ENCODE data around the gene YWHAG. TPM values are rescaled to one million over a fixed set of nuclear protein-coding genes. Genes with fewer than 3 reads are reported as not detected.

The YWHAG gene
- polyA plus RNA-seq, 2 donors: 35.2 to 53.3 TPM

DNA sequence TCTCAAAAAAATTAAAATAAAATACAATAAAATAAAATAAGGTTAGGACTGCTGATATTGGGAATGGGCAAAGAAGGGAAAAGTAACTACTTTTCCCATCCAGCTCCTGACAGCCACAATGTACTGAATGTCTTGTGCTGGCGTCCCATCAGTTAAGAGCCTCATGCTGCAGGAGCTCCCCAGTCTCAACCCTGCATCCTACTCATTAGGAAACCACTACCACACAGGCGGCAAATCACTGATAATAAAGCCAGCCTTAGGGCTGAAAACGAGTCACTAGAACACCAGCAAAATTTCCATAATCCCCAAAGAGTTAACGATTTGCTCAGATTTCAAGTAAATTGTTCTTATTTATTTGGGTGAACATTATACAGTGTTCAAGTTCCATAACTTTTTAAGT, 4.3 kb downstream of the YWHAG start:
- Histone ChIP-seq H3K27ac (ENCODE audit: low read depth in 2 of 2, low read length in 1 of 2) (no peak overlapping the region), H3K4me1 (ENCODE audit: control insufficient read depth in 2 of 2, insufficient read depth in 2 of 2, low read length in 1 of 2) (peaks cover 0 to 2% of the 10 kb centered on the region in 2 donors)
- WGBS, 2 donors: 80 to 85% methylated on average over 4 of the region's 4 CpGs

GRCh38 chr7:76353744-76354143, 5.0 kb downstream of the YWHAG start:
- Histone ChIP-seq H3K4me1 (ENCODE audit: control insufficient read depth in 2 of 2, insufficient read depth in 2 of 2, low read length in 1 of 2) (peaks cover 0 to 2% of the 10 kb centered on the region in 2 donors), H3K9me3 (ENCODE audit: control insufficient read depth in 2 of 2, insufficient read depth in 1 of 2, low read depth in 1 of 2, low read length in 1 of 2) (no peaks in the 10 kb centered on the region), H3K36me3 (ENCODE audit: control insufficient read depth in 2 of 2, insufficient read depth in 2 of 2, low read length in 1 of 2) (peaks cover 4 to 5% of the 10 kb centered on the region in 2 donors), H3K27me3 (ENCODE audit: control insufficient read depth in 1 of 2, insufficient read depth in 2 of 2, low read length in 2 of 2) (no peaks in the 10 kb centered on the region), H3K27ac (ENCODE audit: low read depth in 2 of 2, low read length in 1 of 2) (no peak overlapping the region), H3K4me3 (ENCODE audit: low read depth in 1 of 2, low read length in 2 of 2) (no peak overlapping the region)
- 87 to 96% methylated on average over 5 of the region's 5 CpGs for WGBS, 2 donors

More for the DNA sequence above, 4.3 kb downstream of the YWHAG start:
- H3K27me3 ChIP-seq (ENCODE audit: control insufficient read depth in 1 of 2, insufficient read depth in 2 of 2, low read length in 2 of 2): no peaks in the 10 kb centered on the region
- H3K36me3 ChIP-seq (ENCODE audit: control insufficient read depth in 2 of 2, insufficient read depth in 2 of 2, low read length in 1 of 2): peaks cover 4 to 5% of the 10 kb centered on the region in 2 donors
- no peak overlapping the region for H3K4me3 ChIP-seq (ENCODE audit: low read depth in 1 of 2, low read length in 2 of 2)
- H3K9me3 ChIP-seq (ENCODE audit: control insufficient read depth in 2 of 2, insufficient read depth in 1 of 2, low read depth in 1 of 2, low read length in 1 of 2): no peaks in the 10 kb centered on the region

- H3K4me1 ChIP-seq (ENCODE audit: control insufficient read depth in 2 of 2, insufficient read depth in 2 of 2, low read length in 1 of 2): peaks cover 0 to 2% of the 10 kb centered on the region in 2 donors
- peaks cover 4 to 5% of the 10 kb centered on the region in 2 donors for H3K36me3 ChIP-seq (ENCODE audit: control insufficient read depth in 2 of 2, insufficient read depth in 2 of 2, low read length in 1 of 2)
- no peaks in the 10 kb centered on the region for H3K9me3 ChIP-seq (ENCODE audit: control insufficient read depth in 2 of 2, insufficient read depth in 1 of 2, low read depth in 1 of 2, low read length in 1 of 2)
- H3K27ac ChIP-seq (ENCODE audit: low read depth in 2 of 2, low read length in 1 of 2): peak overlapping the region in 1 of 2 donors; percentile 69
- H3K4me3 ChIP-seq (ENCODE audit: low read depth in 1 of 2, low read length in 2 of 2): no peak overlapping the region
- H3K27me3 ChIP-seq (ENCODE audit: control insufficient read depth in 1 of 2, insufficient read depth in 2 of 2, low read length in 2 of 2): no peaks in the 10 kb centered on the region
- 74 to 75% methylated on average over 6 of the region's 6 CpGs for WGBS, 2 donors
Observed at GRCh38 chr7:76352193-76352592, 6.6 kb downstream of the YWHAG start.

- Histone ChIP-seq H3K9me3 (ENCODE audit: control insufficient read depth in 2 of 2, insufficient read depth in 1 of 2, low read depth in 1 of 2, low read length in 1 of 2) (no peaks in the 10 kb centered on the region), H3K4me3 (ENCODE audit: low read depth in 1 of 2, low read length in 2 of 2) (no peak overlapping the region), H3K27me3 (ENCODE audit: control insufficient read depth in 1 of 2, insufficient read depth in 2 of 2, low read length in 2 of 2) (no peaks in the 10 kb centered on the region), H3K4me1 (ENCODE audit: control insufficient read depth in 2 of 2, insufficient read depth in 2 of 2, low read length in 1 of 2) (no peaks in the 10 kb centered on the region), H3K27ac (ENCODE audit: low read depth in 2 of 2, low read length in 1 of 2) (no peak overlapping the region), H3K36me3 (ENCODE audit: control insufficient read depth in 2 of 2, insufficient read depth in 2 of 2, low read length in 1 of 2) (peaks cover 5 to 7% of the 10 kb centered on the region in 2 donors)
- 78 to 82% methylated on average over 7 of the region's 7 CpGs for WGBS, 2 donors
Observed at GRCh38 chr7:76351372-76351771, 7.4 kb downstream of the YWHAG start.

GRCh38 chr7:76349313-76349885, 9.4 kb downstream of the YWHAG start:
- H3K9me3 ChIP-seq (ENCODE audit: control insufficient read depth in 2 of 2, insufficient read depth in 1 of 2, low read depth in 1 of 2, low read length in 1 of 2): no peaks in the 10 kb centered on the region
- no peak overlapping the region for H3K4me3 ChIP-seq (ENCODE audit: low read depth in 1 of 2, low read length in 2 of 2)
- peaks cover 5 to 15% of the 10 kb centered on the region in 2 donors for H3K36me3 ChIP-seq (ENCODE audit: control insufficient read depth in 2 of 2, insufficient read depth in 2 of 2, low read length in 1 of 2)
- H3K4me1 ChIP-seq (ENCODE audit: control insufficient read depth in 2 of 2, insufficient read depth in 2 of 2, low read length in 1 of 2): no peaks in the 10 kb centered on the region
- 73 to 88% methylated on average over 8 of the region's 8 CpGs for WGBS, 2 donors
- no peak overlapping the region for H3K27ac ChIP-seq (ENCODE audit: low read depth in 2 of 2, low read length in 1 of 2)
- H3K27me3 ChIP-seq (ENCODE audit: control insufficient read depth in 1 of 2, insufficient read depth in 2 of 2, low read length in 2 of 2): no peaks in the 10 kb centered on the region

DNA sequence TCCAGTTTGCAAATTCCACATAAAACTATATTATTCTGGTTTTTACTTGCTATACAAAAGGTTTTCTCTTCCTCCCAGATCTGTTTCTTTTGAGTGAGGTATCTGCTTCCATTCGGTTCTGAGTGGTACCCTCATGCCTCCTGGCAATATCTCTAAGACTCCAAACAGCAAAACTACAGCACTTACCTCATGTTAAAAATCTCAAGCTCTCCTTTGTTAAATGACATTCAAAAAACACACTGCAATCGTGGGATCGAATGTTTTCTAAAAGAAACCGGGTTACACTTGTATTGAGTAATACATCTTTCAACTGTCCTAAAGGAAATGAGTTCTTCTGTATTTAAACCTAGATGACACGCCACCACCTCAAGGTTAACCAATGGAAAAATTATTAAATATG, 11.1 kb downstream of the YWHAG start:
- Histone ChIP-seq H3K4me1 (ENCODE audit: control insufficient read depth in 2 of 2, insufficient read depth in 2 of 2, low read length in 1 of 2) (no peaks in the 10 kb centered on the region), H3K4me3 (ENCODE audit: low read depth in 1 of 2, low read length in 2 of 2) (no peak overlapping the region), H3K27me3 (ENCODE audit: control insufficient read depth in 1 of 2, insufficient read depth in 2 of 2, low read length in 2 of 2) (no peaks in the 10 kb centered on the region), H3K9me3 (ENCODE audit: control insufficient read depth in 2 of 2, insufficient read depth in 1 of 2, low read depth in 1 of 2, low read length in 1 of 2) (no peaks in the 10 kb centered on the region), H3K27ac (ENCODE audit: low read depth in 2 of 2, low read length in 1 of 2) (no peak overlapping the region), H3K36me3 (ENCODE audit: control insufficient read depth in 2 of 2, insufficient read depth in 2 of 2, low read length in 1 of 2) (peaks cover 5 to 23% of the 10 kb centered on the region in 2 donors)
- 64 to 70% methylated on average over 5 of the region's 5 CpGs for WGBS, 2 donors

- WGBS, 2 donors: 70 to 73% methylated on average over 8 of the region's 8 CpGs
- Histone ChIP-seq H3K27ac (ENCODE audit: low read depth in 2 of 2, low read length in 1 of 2) (peak overlapping the region in 1 of 2 donors; percentile 36), H3K9me3 (ENCODE audit: control insufficient read depth in 2 of 2, insufficient read depth in 1 of 2, low read depth in 1 of 2, low read length in 1 of 2) (no peaks in the 10 kb centered on the region), H3K4me1 (ENCODE audit: control insufficient read depth in 2 of 2, insufficient read depth in 2 of 2, low read length in 1 of 2) (no peaks in the 10 kb centered on the region), H3K27me3 (ENCODE audit: control insufficient read depth in 1 of 2, insufficient read depth in 2 of 2, low read length in 2 of 2) (no peaks in the 10 kb centered on the region), H3K4me3 (ENCODE audit: low read depth in 1 of 2, low read length in 2 of 2) (no peak overlapping the region), H3K36me3 (ENCODE audit: control insufficient read depth in 2 of 2, insufficient read depth in 2 of 2, low read length in 1 of 2) (peaks cover 5 to 23% of the 10 kb centered on the region in 2 donors)
Observed at GRCh38 chr7:76346778-76347177, 12.0 kb downstream of the YWHAG start.

DNA sequence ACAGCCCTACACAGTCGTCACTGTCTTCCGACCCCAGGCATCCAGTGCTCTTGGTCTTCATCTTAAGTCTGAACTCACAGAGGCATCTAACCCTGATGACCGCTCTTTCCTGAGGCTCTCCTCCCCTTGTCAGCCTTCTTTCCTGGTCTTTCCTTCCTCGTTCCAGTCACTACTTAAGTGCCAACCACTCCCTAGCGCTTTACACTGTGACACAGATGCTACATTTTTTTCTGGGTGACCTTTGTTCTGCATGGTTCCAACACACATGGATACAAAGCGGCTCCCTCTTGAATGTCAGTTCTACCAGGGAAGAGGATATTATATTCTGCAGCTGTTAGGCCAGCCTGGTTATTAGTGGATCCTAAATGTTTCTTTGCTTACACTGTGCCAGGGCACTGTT, 12.7 kb downstream of the YWHAG start:
- Histone ChIP-seq H3K36me3 (ENCODE audit: control insufficient read depth in 2 of 2, insufficient read depth in 2 of 2, low read length in 1 of 2) (peaks cover 5 to 23% of the 10 kb centered on the region in 2 donors), H3K27ac (ENCODE audit: low read depth in 2 of 2, low read length in 1 of 2) (peak overlapping the region in 1 of 2 donors; percentile 33), H3K9me3 (ENCODE audit: control insufficient read depth in 2 of 2, insufficient read depth in 1 of 2, low read depth in 1 of 2, low read length in 1 of 2) (no peaks in the 10 kb centered on the region), H3K27me3 (ENCODE audit: control insufficient read depth in 1 of 2, insufficient read depth in 2 of 2, low read length in 2 of 2) (no peaks in the 10 kb centered on the region), H3K4me3 (ENCODE audit: low read depth in 1 of 2, low read length in 2 of 2) (no peak overlapping the region), H3K4me1 (ENCODE audit: control insufficient read depth in 2 of 2, insufficient read depth in 2 of 2, low read length in 1 of 2) (no peaks in the 10 kb centered on the region)
- 80 to 92% methylated on average over 6 of the region's 6 CpGs for WGBS, 2 donors

- Histone ChIP-seq H3K4me1 (ENCODE audit: control insufficient read depth in 2 of 2, insufficient read depth in 2 of 2, low read length in 1 of 2) (no peaks in the 10 kb centered on the region), H3K36me3 (ENCODE audit: control insufficient read depth in 2 of 2, insufficient read depth in 2 of 2, low read length in 1 of 2) (peaks cover 0 to 19% of the 10 kb centered on the region in 2 donors)
Observed at GRCh38 chr7:76343931-76344321, 14.9 kb downstream of the YWHAG start.

GRCh38 chr7:76343294-76343930, 15.4 kb downstream of the YWHAG start:
- H3K27me3 ChIP-seq (ENCODE audit: control insufficient read depth in 1 of 2, insufficient read depth in 2 of 2, low read length in 2 of 2): no peaks in the 10 kb centered on the region
- 86 to 91% methylated on average over 6 of the region's 6 CpGs for WGBS, 2 donors
- H3K4me1 ChIP-seq (ENCODE audit: control insufficient read depth in 2 of 2, insufficient read depth in 2 of 2, low read length in 1 of 2): peaks cover 0 to under 1% of the 10 kb centered on the region in 2 donors
- no peak overlapping the region for H3K27ac ChIP-seq (ENCODE audit: low read depth in 2 of 2, low read length in 1 of 2)
- H3K36me3 ChIP-seq (ENCODE audit: control insufficient read depth in 2 of 2, insufficient read depth in 2 of 2, low read length in 1 of 2): peaks cover 0 to 19% of the 10 kb centered on the region in 2 donors
- no peak overlapping the region for H3K4me3 ChIP-seq (ENCODE audit: low read depth in 1 of 2, low read length in 2 of 2)
- no peaks in the 10 kb centered on the region for H3K9me3 ChIP-seq (ENCODE audit: control insufficient read depth in 2 of 2, insufficient read depth in 1 of 2, low read depth in 1 of 2, low read length in 1 of 2)

More at GRCh38 chr7:76343931-76344321, 14.9 kb downstream of the YWHAG start:
- 90 to 98% methylated on average over 6 of the region's 6 CpGs for WGBS, 2 donors
- Histone ChIP-seq H3K27ac (ENCODE audit: low read depth in 2 of 2, low read length in 1 of 2) (no peak overlapping the region), H3K4me3 (ENCODE audit: low read depth in 1 of 2, low read length in 2 of 2) (no peak overlapping the region), H3K27me3 (ENCODE audit: control insufficient read depth in 1 of 2, insufficient read depth in 2 of 2, low read length in 2 of 2) (no peaks in the 10 kb centered on the region), H3K9me3 (ENCODE audit: control insufficient read depth in 2 of 2, insufficient read depth in 1 of 2, low read depth in 1 of 2, low read length in 1 of 2) (no peaks in the 10 kb centered on the region)

Measured in esophagus (tissue), 2 donors.